GM23338 (cell line): ENCODE data around the gene PI4K2A. TPM values are rescaled to one million over a fixed set of nuclear protein-coding genes. Genes with fewer than 3 reads are reported as not detected.

Source experiments
- ATAC-seq: fragments of 200-7000 bp; cut with Tn5 transposase; 3 replicates; pipeline ENCODE4 v1.9.1; 2020
- DNase-seq: peaks from one replicate; pipeline ENCODE4 v3.0.0-alpha.2; 2015; ENCODE audit warnings: low spot score
- H2AFZ ChIP-seq: fragments of 200-600 bp; sonication (generic); 2 replicates; pipeline ENCODE4 v1.8.0; 2016; ENCODE audit warnings: antibody characterized with exemption, mild to moderate bottlenecking, moderate library complexity
- H3F3A ChIP-seq: fragments of 200-600 bp; sonication (generic); replicated peaks from 2 replicates; pipeline ENCODE4 v1.8.0; 2017; ENCODE audit warnings: antibody characterized with exemption, mixed run types, low read depth
- H3K27ac ChIP-seq: fragments of 200-600 bp; sonication (generic); 2 replicates; pipeline ENCODE4 v1.6.1; 2016; ENCODE audit warnings: low read depth
- H3K27me3 ChIP-seq: fragments of 200-600 bp; sonication (generic); 2 replicates; pipeline ENCODE4 v1.8.0; 2016; ENCODE audit warnings: mild to moderate bottlenecking, mixed run types, moderate library complexity; ENCODE audit not compliant: insufficient read depth
- H3K36me3 ChIP-seq: fragments of 200-600 bp; sonication (generic); 2 replicates; pipeline ENCODE4 v1.8.0; 2016; ENCODE audit warnings: mild to moderate bottlenecking; ENCODE audit not compliant: insufficient read depth
- H3K4me1 ChIP-seq: fragments of 200-600 bp; sonication (generic); 2 replicates; pipeline ENCODE4 v1.8.0; 2016; ENCODE audit warnings: mild to moderate bottlenecking, moderate library complexity; ENCODE audit not compliant: insufficient read depth
- H3K4me2 ChIP-seq: fragments of 200-600 bp; sonication (generic); 2 replicates; pipeline ENCODE4 v1.7.1; 2017; ENCODE audit warnings: mixed run types
- H3K4me3 ChIP-seq: fragments of 200-600 bp; sonication (generic); 2 replicates; pipeline ENCODE4 v1.6.1; 2016; ENCODE audit warnings: mixed run types
- H3K79me2 ChIP-seq: fragments of 200-600 bp; sonication (generic); replicated peaks from 2 replicates; pipeline ENCODE4 v1.8.0; 2017; ENCODE audit warnings: mild to moderate bottlenecking; ENCODE audit not compliant: insufficient read depth
- H3K9me2 ChIP-seq: fragments of 200-600 bp; sonication (generic); 2 replicates; pipeline ENCODE4 v1.8.0; 2017; ENCODE audit not compliant: insufficient read depth
- H4K20me1 ChIP-seq: fragments of 200-600 bp; sonication (generic); replicated peaks from 2 replicates; pipeline ENCODE4 v1.8.0; 2017; ENCODE audit warnings: mild to moderate bottlenecking; ENCODE audit not compliant: insufficient read depth
- H3K27ac Mint-ChIP-seq: 2 replicates; pipeline ENCODE4 v1.8.0; 2020; ENCODE audit warnings: inconsistent platforms, mild to moderate bottlenecking, moderate library complexity, mixed read lengths
- H3K27me3 Mint-ChIP-seq: 3 replicates; pipeline ENCODE4 v1.8.0; 2022; ENCODE audit warnings: low read depth, mild to moderate bottlenecking, moderate library complexity, mixed read lengths, inconsistent platforms; ENCODE audit not compliant: insufficient read depth, poor library complexity
- H3K36me3 Mint-ChIP-seq: 3 replicates; pipeline ENCODE4 v1.8.0; 2021; ENCODE audit warnings: low read depth, mild to moderate bottlenecking, inconsistent platforms, moderate library complexity, mixed read lengths
- H3K4me1 Mint-ChIP-seq: 3 replicates; pipeline ENCODE4 v1.8.0; 2020; ENCODE audit warnings: mild to moderate bottlenecking, inconsistent platforms, mixed read lengths
- H3K4me3 Mint-ChIP-seq: 3 replicates; pipeline ENCODE4 v1.8.0; 2021; ENCODE audit warnings: moderate library complexity, mild to moderate bottlenecking, inconsistent platforms, mixed read lengths
- H3K9me3 Mint-ChIP-seq: 3 replicates; pipeline ENCODE4 v1.8.0; 2020; ENCODE audit warnings: moderate library complexity, mild to moderate bottlenecking, inconsistent platforms, mixed read lengths
- CTCF ChIP-seq, 2 experiments: fragments of 200-600 bp in 1 of 2; sonication (generic) in 1 of 2; conservative IDR thresholded peaks; 2 replicates each; pipeline versions ENCODE4 v1.5.1 to v1.6.1; 2016 to 2017; ENCODE audit warnings: antibody characterized with exemption in 2 of 2, low read depth in 2 of 2, mild to moderate bottlenecking in 2 of 2, moderate library complexity in 1 of 2
- EZH2phosphoT487 ChIP-seq: fragments of 200-600 bp; sonication (generic); IDR thresholded peaks from one replicate; pipeline ENCODE4 v1.8.1; 2018; ENCODE audit warnings: antibody characterized with exemption; ENCODE audit not compliant: unreplicated experiment
- POLR2AphosphoS5 ChIP-seq: IDR thresholded peaks from 2 replicates; pipeline ENCODE4 v1.6.1; 2016; ENCODE audit warnings: antibody characterized with exemption, low read depth
- REST ChIP-seq: IDR thresholded peaks from one replicate; pipeline ENCODE4 v1.6.1; 2018; ENCODE audit warnings: antibody characterized with exemption; ENCODE audit not compliant: unreplicated experiment
- ZNF114 ChIP-seq: fragments of 250-450 bp; sonication (Bioruptor Pico); IDR thresholded peaks from 2 replicates; pipeline ENCODE4 v1.5.0; 2020; ENCODE audit warnings: mild to moderate bottlenecking, moderate library complexity
- ZNF331 ChIP-seq: fragments of 250-450 bp; sonication (Bioruptor Pico); IDR thresholded peaks from 2 replicates; pipeline ENCODE4 v1.5.0; 2020; ENCODE audit warnings: low read depth, mild to moderate bottlenecking, moderate library complexity
- ZNF462 ChIP-seq: fragments of 250-450 bp; sonication (Bioruptor Pico); IDR thresholded peaks from 2 replicates; pipeline ENCODE4 v1.5.0; 2020; ENCODE audit warnings: mild to moderate bottlenecking, moderate library complexity
- polyA plus RNA-seq: library from polyadenylated mRNA; unstranded; fragments of >200 nt; fragmentation: Nextera tagmentation; extraction: Ambion mirVana; gene quantifications from 2 replicates; pipeline ENCODE4 v1.2.1, GENCODE V29; 2016
- total RNA-seq: library from RNA; depleted of rRNA; stranded (reverse); fragments of >200 nt; shearing (Covaris generic); gene quantifications from 2 replicates; pipeline ENCODE4 v1.2.3, GENCODE V29; 2014

PI4K2A gene
- total and polyA plus RNA-seq, 2 experiments from 2014 or later: 8.1 to 29.2 TPM

GRCh38 chr10:97686301-97686961 lies 46.0 kb downstream of the PI4K2A start:
- Histone ChIP-seq H2AFZ (peak overlapping the region; percentile 80; the same call in 1 of the 2 replicates), H3K9me2 (no peaks in the 10 kb centered on the region), H3K79me2 (peaks cover 19% of the 10 kb centered on the region), H3K36me3 (no peaks in the 10 kb centered on the region), H3K27me3 (no peaks in the 10 kb centered on the region), H3K4me1 (peaks cover 25% of the 10 kb centered on the region), H3K27ac (0 out of 2 replicates have a peak overlapping the region, but pooled peaks have one; percentile 72), H3K4me3 (peak overlapping the region; percentile 82), H3F3A (peaks cover 11% of the 10 kb centered on the region), H4K20me1 (peaks cover 13% of the 10 kb centered on the region), H3K4me2 (peak overlapping the region; percentile 96)
- H3K4me1 Mint-ChIP-seq: peaks cover 20% of the 10 kb centered on the region
- no peaks in the 10 kb centered on the region for H3K36me3 Mint-ChIP-seq
- no peak for TF ChIP-seq ZNF331
- no peak for TF ChIP-seq ZNF114 (CRISPR knock-in tag)
- TF ChIP-seq REST: no peak
- TF ChIP-seq POLR2AphosphoS5: no peak
- no peak for TF ChIP-seq EZH2phosphoT487
- TF ChIP-seq ZNF462 (CRISPR knock-in tag): no peak
- TF ChIP-seq CTCF (conservative IDR thresholded peaks at IDR 0.05; ENCODE audit: low read depth in 2 of 2): peak in 1 of 2 experiments; percentile 18; a peak in 1 of 4 replicates
- peak overlapping the region; percentile 93 for H3K4me3 Mint-ChIP-seq
- no peaks in the 10 kb centered on the region for H3K9me3 Mint-ChIP-seq
- H3K27me3 Mint-ChIP-seq: peaks cover 8% of the 10 kb centered on the region
- ATAC-seq (peak; percentile 12), DNase-seq (no peak)
- H3K27ac Mint-ChIP-seq: no peak overlapping the region; the same call in 1 of the 2 replicates
